Activated CD4-positive, alpha-beta T cell treated with anti-CD3 and anti-CD28 coated beads, Interleukin-2, amount 50 U/mL, for 1 hour (primary cell): Measurements from ENCODE around the gene C1orf210.

Experiments used
- DNase-seq: peaks from one replicate; pipeline ENCODE4 v3.0.0-alpha.2; 2020

The C1orf210 gene

DNA sequence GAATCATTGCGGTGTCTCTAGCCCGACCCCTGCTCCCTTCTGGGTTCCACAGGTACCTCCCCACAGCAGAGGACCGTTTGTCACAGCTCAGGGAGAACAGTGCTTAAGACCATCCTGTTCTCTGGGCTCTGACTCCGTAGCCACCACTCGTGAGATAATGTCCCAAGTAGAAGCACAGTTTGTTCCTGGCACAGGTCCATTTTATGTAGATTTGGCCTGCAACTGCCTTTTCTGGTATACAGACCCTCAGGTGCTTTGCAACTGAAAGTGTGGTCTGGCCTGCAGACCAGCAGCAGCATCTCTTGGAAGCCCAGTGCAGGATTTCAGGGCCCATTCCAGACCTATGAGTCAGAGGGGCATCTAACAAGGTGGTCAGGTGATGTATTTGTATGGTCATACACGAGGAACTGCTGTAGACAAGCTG is 44.0 kb downstream of the C1orf210 start:
- DNase-seq = no peak

DNA sequence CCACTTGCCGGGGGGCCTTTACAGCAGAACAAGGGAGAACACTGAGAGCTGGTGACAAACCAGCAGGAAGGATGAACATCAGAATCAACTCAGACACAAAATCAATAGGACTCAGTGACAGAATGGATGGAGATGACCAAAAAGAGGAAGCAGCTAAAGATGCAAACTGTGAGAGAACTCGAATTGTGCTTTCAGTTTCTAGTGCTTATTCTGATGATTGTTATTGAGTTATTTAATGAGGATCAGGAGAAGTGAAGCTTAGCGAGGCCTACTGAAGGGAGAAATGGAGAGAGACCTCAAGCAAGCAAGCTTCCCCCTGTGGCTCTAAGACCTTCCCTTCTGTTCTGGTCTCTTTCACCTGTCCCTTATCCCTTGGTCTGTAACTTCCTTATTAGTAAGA is 45.9 kb downstream of the C1orf210 start:
- no peak for DNase-seq

DNA sequence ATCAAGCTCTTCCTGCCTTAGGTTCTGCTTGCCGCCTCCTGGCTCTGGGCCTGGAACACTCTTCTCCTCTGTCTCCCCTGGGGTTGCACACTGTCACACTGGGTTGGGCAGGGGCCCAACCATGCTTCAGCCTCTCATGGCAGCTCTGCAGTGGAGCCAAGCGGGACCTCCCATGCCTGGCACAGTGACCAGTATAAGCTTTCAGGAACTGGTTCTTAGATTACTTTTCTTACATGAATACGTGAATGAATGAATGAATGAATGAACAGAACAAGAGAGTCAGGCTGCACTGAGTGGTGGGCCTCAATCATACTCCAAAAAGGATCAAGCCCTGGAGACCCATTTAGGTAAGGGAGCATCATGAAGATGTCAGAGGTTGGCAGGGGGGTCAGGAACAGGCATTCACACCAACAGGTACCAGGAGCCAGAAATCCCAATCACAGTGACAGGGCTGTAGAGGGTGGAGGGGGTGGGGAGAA is 46.4 kb downstream of the C1orf210 start:
- no peak for DNase-seq

GRCh38 chr1:43238085-43238484 is 47.3 kb downstream of the C1orf210 start:
- DNase-seq = no peak

DNA sequence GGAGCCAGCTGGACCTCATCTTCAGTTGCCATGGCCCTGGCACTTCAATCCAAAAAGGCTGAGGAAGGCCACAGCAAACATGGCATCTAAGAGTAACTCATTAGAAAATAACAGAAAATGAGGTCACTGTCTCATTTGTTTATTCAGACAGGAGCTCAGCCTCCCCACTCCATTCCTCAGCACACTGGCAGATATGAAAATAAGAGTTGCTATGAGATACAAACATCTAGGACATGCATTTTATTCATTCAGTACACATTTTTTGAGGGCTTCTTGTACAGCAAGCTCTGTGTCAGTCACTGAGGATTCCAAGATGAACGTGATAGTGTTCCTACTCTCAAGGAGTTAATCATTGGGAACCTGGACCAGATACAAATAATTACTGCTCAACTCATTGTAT is 48.3 kb downstream of the C1orf210 start:
- DNase-seq = no peak

GRCh38 chr1:43235451-43236121 is 49.8 kb downstream of the C1orf210 start:
- DNase-seq = no peak

GRCh38 chr1:43235040-43235439 is 50.3 kb downstream of the C1orf210 start:
- no peak for DNase-seq

GRCh38 chr1:43234267-43234666 is 51.1 kb downstream of the C1orf210 start:
- no peak for DNase-seq

DNA sequence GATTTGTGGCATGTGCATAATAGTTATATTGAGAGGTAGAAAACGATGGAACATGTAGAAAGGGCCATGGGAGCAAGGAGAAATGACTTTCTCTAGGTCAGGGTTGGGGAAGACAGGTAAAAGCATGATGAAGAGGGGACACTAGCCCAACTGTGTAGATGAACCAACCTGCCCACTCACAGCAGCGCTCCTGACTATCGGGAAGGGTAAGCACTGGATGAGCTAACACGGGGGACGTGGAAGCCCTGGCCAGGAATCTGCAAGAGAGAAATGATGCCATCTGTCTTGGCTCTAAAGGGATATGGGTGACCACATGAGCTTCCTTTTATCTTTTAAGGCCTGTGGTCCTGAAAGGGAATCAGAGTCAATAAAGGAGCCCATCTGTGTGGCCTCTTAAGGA is 51.8 kb downstream of the C1orf210 start:
- no peak for DNase-seq

- DNase-seq = no peak
These were observed 52.9 kb downstream of the C1orf210 start for GRCh38 chr1:43232482-43232881.

GRCh38 chr1:43232074-43232473 is 53.3 kb downstream of the C1orf210 start:
- no peak for DNase-seq
